GM10266 (cell line): ENCODE results near the gene ILDR1.

Source experiments
- DNase-seq: peaks from one replicate; pipeline ENCODE4 v3.0.0; 2012; ENCODE audit errors: extremely low spot score
- TF ChIP-seq, protein P1 (sequence below): IDR thresholded peaks from 2 replicates; pipeline ENCODE4 v1.5.1; 2012; ENCODE audit warnings: mild to moderate bottlenecking, low read depth; ENCODE audit not compliant: control insufficient read depth, insufficient read depth; ENCODE audit errors: missing control alignments

The ILDR1 gene

DNA sequence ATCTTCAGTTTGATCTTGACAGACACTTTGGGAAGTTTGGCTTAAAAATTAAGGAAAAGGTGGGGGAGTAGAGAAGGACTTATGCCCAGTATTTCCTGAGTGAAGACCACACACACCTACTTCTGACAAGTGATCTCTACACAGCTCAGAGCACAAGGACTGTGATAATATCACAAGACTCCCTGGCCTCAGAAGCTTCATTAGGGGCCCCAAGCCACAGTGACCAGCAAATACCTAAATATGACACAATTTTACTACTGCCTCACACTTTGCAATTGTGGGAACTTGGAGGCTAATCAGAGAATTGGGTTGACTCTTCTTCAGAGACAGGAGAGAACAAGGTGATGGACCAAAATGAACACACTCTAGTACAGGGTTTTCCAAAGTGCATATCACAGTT is 2.6 kb downstream of the ILDR1 start:
- TF ChIP-seq, protein P1, sequence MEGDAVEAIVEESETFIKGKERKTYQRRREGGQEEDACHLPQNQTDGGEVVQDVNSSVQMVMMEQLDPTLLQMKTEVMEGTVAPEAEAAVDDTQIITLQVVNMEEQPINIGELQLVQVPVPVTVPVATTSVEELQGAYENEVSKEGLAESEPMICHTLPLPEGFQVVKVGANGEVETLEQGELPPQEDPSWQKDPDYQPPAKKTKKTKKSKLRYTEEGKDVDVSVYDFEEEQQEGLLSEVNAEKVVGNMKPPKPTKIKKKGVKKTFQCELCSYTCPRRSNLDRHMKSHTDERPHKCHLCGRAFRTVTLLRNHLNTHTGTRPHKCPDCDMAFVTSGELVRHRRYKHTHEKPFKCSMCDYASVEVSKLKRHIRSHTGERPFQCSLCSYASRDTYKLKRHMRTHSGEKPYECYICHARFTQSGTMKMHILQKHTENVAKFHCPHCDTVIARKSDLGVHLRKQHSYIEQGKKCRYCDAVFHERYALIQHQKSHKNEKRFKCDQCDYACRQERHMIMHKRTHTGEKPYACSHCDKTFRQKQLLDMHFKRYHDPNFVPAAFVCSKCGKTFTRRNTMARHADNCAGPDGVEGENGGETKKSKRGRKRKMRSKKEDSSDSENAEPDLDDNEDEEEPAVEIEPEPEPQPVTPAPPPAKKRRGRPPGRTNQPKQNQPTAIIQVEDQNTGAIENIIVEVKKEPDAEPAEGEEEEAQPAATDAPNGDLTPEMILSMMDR = no peak
- DNase-seq = peak; percentile 62

DNA sequence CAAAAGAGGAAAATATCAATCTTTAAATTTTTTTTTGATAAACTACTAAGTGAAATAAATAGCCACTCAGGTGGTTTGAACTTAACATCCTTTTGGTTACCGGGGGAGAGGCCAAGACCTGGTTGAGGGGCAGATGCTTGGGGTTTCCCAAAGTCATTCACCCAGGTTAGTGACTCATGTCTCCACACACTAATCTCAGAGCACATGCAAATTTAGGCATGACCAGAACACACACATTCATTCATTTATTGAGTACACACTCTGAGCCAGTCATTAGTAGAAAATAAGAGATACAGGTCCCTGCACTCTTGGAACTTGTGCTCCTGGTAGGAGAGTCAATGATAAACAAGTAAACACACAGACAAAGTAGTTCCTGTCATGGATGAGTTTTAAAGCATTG is 7.3 kb downstream of the ILDR1 start:
- TF ChIP-seq, protein P1 = no peak
- DNase-seq = peak; percentile 75

DNA sequence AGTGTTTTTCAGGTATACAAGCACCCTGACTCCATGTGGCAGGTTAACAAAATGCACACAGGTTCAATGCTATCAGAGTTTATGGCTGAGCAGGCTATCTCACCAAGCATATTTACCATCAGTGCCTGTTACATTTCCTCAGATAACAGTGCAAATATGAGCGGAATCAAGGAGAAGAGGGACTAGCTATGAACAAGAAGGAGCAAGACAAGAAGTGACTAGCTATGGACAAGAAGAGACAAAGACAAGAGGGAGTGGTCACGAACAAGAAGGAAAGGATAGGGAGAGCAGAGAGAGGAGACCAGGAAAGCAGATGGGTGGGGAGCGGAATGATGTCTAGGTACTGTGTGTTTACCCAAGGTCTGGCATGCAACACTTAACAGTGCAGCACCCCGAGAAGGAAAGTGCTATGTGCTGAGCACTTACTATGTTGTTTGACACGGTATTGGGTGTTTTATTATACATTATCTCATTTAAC is 8.6 kb downstream of the ILDR1 start:
- TF ChIP-seq, protein P1 = no peak
- no peak for DNase-seq

DNA sequence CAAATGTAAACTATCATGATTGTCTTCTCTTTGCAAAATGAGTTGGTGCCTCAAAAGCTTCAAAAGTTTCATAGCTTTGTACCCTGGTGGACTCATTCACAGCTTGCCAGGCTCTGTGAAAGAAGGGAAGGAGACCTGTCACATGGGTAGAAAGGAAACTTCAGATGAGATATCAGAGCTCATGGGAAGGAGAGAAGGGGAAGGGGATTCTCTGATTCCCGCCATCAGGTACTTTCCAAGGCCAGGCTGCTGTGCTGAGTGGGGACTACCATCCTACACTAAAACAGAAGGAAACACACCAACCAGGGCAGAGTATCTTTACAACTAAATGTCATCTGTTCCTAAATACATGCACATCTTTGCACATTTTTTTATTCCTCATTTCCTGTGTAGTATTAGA is 9.2 kb downstream of the ILDR1 start:
- TF ChIP-seq, protein P1 = no peak
- DNase-seq = no peak

DNA sequence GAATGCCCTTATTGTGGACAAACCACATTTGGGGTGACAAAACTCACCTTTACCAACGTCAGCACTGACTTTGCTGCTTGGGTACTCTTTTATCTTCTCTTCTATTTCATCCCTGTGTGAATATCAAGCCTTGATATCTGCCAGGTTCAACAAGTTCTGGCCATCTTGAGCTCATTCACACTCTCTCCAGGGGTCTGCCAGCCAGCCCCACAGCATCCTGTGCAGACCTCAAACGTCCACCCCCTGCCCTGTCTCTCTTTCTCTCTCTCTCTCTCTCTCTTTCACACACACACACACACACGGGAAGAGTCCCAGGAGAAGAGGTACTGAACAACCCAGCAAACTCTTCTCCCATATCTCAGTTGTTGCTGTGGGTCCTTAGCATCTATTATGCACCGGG is 10.7 kb downstream of the ILDR1 start:
- DNase-seq = no peak
- TF ChIP-seq, protein P1 = no peak

DNA sequence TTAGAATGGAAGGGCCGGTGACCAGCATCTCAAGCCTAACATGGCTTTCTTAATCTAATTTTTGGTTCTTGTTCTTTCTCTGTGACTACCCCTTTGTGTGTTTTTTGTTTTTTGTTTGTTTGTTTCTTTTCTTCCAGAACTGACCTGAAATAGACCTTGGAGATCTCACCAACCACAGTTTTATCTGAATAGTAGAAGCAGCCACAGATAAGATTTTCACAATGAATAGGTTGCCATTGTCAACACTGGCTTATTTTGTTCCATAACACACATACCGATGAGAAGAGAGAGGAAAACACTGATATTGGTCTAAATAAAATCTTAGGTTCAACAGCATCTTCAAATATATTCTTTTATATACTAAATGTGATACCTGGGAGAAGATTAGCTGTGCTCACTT is 11.5 kb downstream of the ILDR1 start:
- no peak for DNase-seq
- TF ChIP-seq, protein P1 = no peak

DNA sequence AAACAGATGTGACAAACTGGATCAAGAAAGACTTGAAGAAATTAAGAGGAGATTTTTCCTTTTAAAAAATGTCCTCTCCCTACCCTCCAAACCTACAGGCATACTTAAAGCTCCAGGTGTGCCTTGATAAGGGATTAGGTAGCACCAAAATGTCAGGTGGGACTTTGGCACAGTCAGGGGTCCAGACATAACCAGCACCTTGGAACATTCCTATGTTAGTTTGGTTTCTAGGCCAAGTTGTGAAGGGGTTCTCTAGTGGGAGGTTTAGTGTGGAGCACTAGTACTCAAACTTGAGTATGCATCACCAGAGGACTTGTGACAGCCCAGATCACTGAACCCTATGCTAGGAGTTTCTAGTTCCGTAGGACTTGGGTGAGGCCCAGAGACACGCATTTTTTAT is 13.9 kb downstream of the ILDR1 start:
- no peak for DNase-seq
- TF ChIP-seq, protein P1 = no peak

DNA sequence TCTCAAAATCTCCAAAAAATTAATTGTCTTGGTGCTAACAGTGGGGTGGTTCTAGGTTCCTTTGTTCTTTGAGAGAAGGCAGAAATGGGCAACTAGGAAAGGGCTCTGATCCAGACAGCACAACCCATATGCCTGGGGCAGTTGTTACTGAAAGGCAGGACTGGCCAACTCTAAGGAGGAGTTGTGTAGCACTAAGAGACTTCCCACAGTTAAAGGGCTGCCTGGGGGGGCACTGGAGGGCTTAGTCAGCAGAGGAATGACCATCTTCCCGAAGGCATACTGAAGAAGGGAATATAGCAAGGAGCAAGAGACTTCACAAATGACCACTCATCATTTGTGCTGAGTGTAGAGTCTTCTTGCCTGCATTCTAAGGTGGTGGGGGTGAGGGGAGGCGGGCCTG is 15.8 kb downstream of the ILDR1 start:
- TF ChIP-seq, protein P1 = no peak
- no peak for DNase-seq
